Psoas muscle (tissue), 8 donors: ENCODE results near the gene TRAPPC12. TPM values are rescaled to one million over a fixed set of nuclear protein-coding genes. Genes with fewer than 3 reads are reported as not detected.

Experiments used
- ATAC-seq, 4 donors: fragments of 200-7000 bp; cut with Tn5 transposase; one replicate each; pipeline ENCODE4 v1.9.1; 2020; ENCODE audit warnings: moderate library complexity in 3 of 4, mild to moderate bottlenecking in 2 of 4
- DNase-seq, 2 donors: peaks; one replicate each; pipeline ENCODE4 v3.0.0-alpha.2; 2020
- H3K27ac ChIP-seq: fragments of 200-600 bp; one replicate; pipeline ENCODE4 v1.8.0; 2022
- H3K27me3 ChIP-seq, 3 donors: fragments of 200-600 bp in 1 of 3; one replicate each; pipeline versions ENCODE4 v1.6.1 to v1.8.0; 2013 to 2022; ENCODE audit warnings: low read length in 2 of 3, mild to moderate bottlenecking in 2 of 3, moderate library complexity in 1 of 3; ENCODE audit not compliant: insufficient read depth in 3 of 3
- H3K36me3 ChIP-seq, 2 donors: fragments of 200-600 bp in 1 of 2; one replicate each; pipeline versions ENCODE4 v1.6.1 to v1.8.0; 2013 to 2022; ENCODE audit warnings: low read depth in 1 of 2, mild to moderate bottlenecking in 1 of 2, moderate library complexity in 1 of 2; ENCODE audit not compliant: insufficient read depth in 1 of 2
- H3K4me1 ChIP-seq: fragments of 200-600 bp; one replicate; pipeline ENCODE4 v1.8.0; 2022
- H3K4me3 ChIP-seq: fragments of 200-600 bp; one replicate; pipeline ENCODE4 v1.8.0; 2022; ENCODE audit warnings: mild to moderate bottlenecking
- H3K9me3 ChIP-seq: fragments of 200-600 bp; one replicate; pipeline ENCODE4 v1.8.0; 2022
- CTCF ChIP-seq: fragments of 200-600 bp; IDR thresholded peaks from one replicate; pipeline ENCODE4 v1.8.0; 2022; ENCODE audit warnings: antibody characterized with exemption
- WGBS, 3 donors: extraction: QIAGEN DNeasy Blood & Tissue Kit; methylation state at CpG; one replicate each; pipeline versions ENCODE4 v1.1.6 to v1.1.7; 2013; 5-methylcytosine and 5-hydroxymethylcytosine counted together
- intact Hi-C, 2 donors: fragments of 100-400 bp; cut with DNase I; formaldehyde crosslinking; loops; one replicate each; pipeline versions ENCODE4 v1.11.0 to v1.14.2; 2022
- polyA plus RNA-seq, 3 donors: library from polyadenylated mRNA; stranded (reverse); fragments of 200-250 nt; gene quantifications; one replicate each; pipeline ENCODE4 v1.2.3, GENCODE V29; 2013
- total RNA-seq, 4 donors: library from RNA; stranded (reverse); fragmentation: NEBNext Ultra II Directional in 2 of 4; extraction: Animal tissue kit (Norgen Biotek cat#: 25700) in 2 of 4; gene quantifications; one replicate each; pipeline versions ENCODE4 v1.2.1 to v1.2.4, GENCODE V29; 2021 to 2023
- donor health status: healthy with polysubstance abuse.
- donor health status: DM: no; HTN: no; CAD: no; lungs with moderate emphysema.
- donor health status: Bipolar disorder and iron deficiency.
- donor health status: healthy.
- donor health status: DM: yes; HTN: yes; CAD: no.
- donor health status: DM: no; HTN: no; CAD: no.
- donor health status: DM: no; HTN: no; CAD: no.
- donor health status: DM: yes; HTN: yes; CAD: no.

The TRAPPC12 gene
- total and polyA plus RNA-seq, 7 donors = 28.7 to 90.3 (median 56.7) TPM

DNA sequence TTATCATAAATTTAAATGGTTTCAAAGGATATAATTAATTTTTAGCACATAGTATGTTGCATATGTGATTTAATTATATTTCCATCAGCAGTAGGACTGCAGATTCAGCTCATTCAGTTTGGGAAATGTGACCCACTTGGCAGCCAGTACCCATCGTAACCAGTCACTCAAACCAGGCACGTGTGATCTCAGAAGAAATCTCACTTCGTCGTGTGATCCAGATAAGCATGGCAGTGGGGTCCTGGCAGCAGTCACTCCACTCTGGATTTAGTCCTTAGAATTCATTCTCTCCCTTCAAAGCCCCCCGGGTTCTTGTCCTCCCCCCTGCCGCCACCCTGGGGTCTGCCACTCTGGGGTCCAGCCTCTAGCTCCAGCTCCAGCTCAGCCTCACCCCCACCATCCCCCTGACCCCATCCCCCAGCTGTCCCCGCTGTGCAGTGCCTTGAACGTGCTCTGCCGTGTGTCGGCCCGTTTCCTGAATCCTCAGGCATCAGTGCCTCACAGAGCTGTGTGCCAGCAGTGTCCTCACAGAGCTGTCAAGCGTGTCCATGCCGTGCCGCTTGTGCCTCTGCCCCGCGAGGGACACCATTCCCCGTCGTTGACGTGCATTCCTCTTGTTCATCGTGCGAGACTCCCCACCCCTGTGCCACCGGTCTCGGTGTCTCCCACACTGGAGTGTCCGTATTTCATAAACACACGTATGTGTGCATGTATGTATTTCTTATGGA lies 34.8 kb downstream of the TRAPPC12 start:
- no peaks in the 10 kb centered on the region for H3K9me3 ChIP-seq
- 84 to 89% (median 88%) methylated on average over 25 of the region's 25 CpGs for WGBS, 3 donors
- H3K36me3 ChIP-seq = peaks cover 0 to 9% of the 10 kb centered on the region in 2 donors
- no peak overlapping the region for H3K4me3 ChIP-seq
- TF ChIP-seq CTCF = no peak
- no peaks in the 10 kb centered on the region for H3K27me3 ChIP-seq
- DNase-seq = no peak
- intact Hi-C loops = no loop called here
- no peak for ATAC-seq
- H3K27ac ChIP-seq = no peak overlapping the region
- H3K4me1 ChIP-seq = no peaks in the 10 kb centered on the region

DNA sequence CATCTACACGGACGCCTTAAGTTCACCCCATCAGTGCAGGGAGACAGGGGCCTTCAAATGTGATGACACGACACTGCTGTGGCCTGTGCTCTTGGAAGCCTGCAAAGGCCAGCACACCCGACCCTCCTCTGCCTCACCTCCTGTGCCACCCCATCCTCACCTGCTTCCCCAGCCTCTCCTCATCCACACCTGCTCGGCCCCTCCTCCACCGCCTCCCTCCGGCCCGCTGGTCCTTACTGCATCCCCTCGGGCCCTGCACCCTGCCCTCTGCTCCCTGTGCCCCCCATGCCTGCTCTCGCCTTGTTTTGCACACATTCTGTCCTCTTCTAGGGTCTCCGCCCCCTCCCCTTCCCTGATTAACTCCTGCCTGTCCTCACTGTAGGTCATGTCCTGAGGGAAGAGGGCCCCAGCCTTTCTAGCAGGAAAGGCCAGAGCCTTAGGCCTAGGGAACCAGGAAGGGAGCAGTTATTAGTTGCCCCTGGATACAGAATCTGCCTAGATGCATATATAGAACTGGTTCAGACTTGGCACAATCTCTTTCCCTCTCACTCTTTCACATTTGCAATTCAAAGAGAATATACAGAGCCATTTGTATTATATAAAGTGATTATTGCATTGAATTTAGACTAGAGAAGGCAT lies 39.4 kb downstream of the TRAPPC12 start:
- intact Hi-C loops = no loop called here
- H3K27me3 ChIP-seq = no peaks in the 10 kb centered on the region
- TF ChIP-seq CTCF = no peak
- H3K36me3 ChIP-seq = peaks cover 2 to 52% of the 10 kb centered on the region in 2 donors
- H3K4me3 ChIP-seq = no peak overlapping the region
- no peaks in the 10 kb centered on the region for H3K4me1 ChIP-seq
- no peak for ATAC-seq
- no peak for DNase-seq
- 83 to 88% (median 87%) methylated on average over 11 of the region's 11 CpGs for WGBS, 3 donors
- H3K27ac ChIP-seq = no peak overlapping the region
- H3K9me3 ChIP-seq = no peaks in the 10 kb centered on the region

DNA sequence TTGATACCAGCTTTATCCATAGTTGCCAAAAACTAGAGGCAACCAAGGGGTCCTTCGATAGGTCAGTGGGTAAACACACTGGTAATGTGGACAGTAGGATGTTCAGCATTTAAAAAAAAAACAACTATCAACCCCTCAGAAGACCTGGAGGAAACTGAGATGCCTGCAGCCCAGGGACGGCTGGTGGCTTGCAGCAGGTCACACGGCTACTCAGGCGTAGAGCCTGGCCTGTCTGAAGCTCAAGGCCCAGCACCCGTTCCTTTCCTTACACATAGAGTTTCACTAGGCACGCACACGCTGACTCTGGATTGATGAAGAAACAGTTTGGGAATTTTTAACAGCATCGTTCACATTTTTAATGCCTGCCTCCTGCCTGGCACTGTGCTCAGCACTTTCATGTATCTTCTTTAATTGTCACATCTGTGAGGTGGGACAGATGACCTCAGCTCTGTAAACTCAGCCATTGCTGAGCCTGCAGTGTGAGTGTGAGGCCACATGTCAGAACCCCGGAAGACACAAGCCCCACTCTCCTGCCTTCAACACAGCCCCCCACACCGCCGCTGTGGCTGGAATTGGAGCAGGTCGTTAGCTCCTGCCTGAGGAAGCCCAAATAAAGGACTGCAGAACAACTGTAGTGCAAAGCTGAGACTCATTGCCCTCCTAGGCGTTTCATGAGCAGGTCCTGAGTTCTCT lies 40.7 kb downstream of the TRAPPC12 start:
- H3K27ac ChIP-seq = no peak overlapping the region

DNA sequence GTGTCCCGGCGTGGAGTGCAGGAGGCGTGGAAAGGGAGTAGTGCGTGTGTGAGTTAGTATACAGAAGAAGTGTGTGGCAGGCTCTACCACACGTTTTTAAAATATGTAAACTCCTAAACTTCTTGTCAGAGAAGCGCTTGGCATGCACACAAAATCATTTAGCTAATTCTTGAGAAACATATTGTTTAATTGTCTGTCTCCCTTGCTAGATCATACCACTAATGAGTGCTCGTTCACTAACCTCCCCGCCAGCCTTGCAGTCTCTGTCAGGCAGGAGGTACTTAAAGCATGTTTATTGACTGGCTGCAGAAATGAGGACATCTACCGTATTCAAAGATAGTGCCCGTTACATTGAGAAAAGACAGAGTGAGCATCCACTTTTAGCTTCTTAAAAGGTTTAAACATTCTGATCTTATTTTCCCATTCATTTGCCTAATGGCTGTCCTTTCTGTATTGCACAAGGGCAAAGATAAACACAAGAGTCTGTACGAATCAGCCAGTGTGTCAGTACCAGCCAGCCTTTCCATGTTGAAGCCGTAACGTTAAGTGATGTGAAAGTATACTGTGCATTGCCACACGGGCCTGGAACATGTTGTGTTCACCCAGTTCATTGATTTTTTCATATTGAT lies 41.4 kb downstream of the TRAPPC12 start:
- intact Hi-C loops = loop anchor here in 1 of 2 donors (5.0 kb wide), 1 partner anchor 231 kb away; no protein-coding TSS in a partner anchor
- peaks cover 4 to 70% of the 10 kb centered on the region in 2 donors for H3K36me3 ChIP-seq
- ATAC-seq (no peak), DNase-seq (no peak)
- no peaks in the 10 kb centered on the region for H3K9me3 ChIP-seq
- 88 to 91% (median 89%) methylated on average over 14 of the region's 14 CpGs for WGBS, 3 donors
- H3K4me1 ChIP-seq = no peaks in the 10 kb centered on the region
- no peak overlapping the region for H3K4me3 ChIP-seq
- H3K27ac ChIP-seq = no peak overlapping the region
- no peak for TF ChIP-seq CTCF
- no peaks in the 10 kb centered on the region for H3K27me3 ChIP-seq

More for the DNA sequence above, 40.7 kb downstream of the TRAPPC12 start:
- no peak for TF ChIP-seq CTCF
- WGBS, 3 donors = 88 to 91% (median 88%) methylated on average over 12 to 13 of the region's 13 CpGs
- H3K36me3 ChIP-seq = peaks cover 3 to 63% of the 10 kb centered on the region in 2 donors
- H3K9me3 ChIP-seq = no peaks in the 10 kb centered on the region
- DNase-seq (no peak), ATAC-seq (no peak)
- H3K27me3 ChIP-seq = no peaks in the 10 kb centered on the region
- H3K4me3 ChIP-seq = no peak overlapping the region
- H3K4me1 ChIP-seq = no peaks in the 10 kb centered on the region
- intact Hi-C loops = loop anchor here in 1 of 2 donors (5.0 kb wide), 1 partner anchor 232 kb away; no protein-coding TSS in a partner anchor
